NOMO-1 (cell line): ENCODE results near the gene TENM3.

Experiments used
- DNase-seq, 2 experiments: peaks; one replicate each; lab custom pipeline; 2025; ENCODE audit not compliant: unreplicated experiment in 2 of 2; lab: John Stamatoyannopoulos, UW

Gene TENM3

DNA sequence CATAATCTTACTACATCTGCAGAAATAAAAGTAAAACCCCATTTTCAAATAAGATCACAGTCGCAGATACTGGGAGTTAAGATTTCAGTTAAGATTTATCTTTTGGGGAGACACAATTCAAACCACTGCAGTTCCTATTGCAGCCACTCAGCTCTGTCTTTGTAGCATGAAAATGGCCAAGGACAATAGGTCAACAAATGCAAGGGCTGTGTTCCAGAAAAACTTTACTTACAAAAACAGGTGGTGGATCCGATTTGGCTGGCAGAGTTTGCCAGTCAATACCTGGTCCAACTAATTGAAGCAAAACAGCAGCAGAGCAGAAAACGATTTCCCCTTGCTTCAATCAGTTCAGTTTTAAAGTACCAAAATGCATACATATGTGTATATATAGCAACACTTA lies 77.4 kb downstream of the TENM3 start:
- DNase-seq = no peak

DNA sequence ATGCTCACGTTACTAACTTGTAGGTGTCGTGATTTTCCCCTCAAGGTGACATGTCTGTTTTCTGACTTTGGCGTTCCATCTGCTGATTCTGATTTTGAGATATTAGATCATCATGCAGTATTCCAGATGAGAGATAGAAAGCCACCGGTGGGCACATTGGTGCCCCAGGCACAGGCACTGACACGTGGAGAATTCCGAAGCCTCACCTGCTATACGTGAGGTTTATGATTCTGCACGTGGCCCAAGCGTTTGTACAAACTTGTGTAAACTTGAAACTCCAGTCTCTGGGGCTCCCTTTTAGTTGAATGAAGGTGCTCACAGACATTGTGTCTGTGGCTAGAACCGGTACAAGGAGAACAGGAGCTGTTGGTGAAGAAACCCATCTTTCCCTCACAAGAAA lies 81.1 kb downstream of the TENM3 start:
- DNase-seq = no peak

DNA sequence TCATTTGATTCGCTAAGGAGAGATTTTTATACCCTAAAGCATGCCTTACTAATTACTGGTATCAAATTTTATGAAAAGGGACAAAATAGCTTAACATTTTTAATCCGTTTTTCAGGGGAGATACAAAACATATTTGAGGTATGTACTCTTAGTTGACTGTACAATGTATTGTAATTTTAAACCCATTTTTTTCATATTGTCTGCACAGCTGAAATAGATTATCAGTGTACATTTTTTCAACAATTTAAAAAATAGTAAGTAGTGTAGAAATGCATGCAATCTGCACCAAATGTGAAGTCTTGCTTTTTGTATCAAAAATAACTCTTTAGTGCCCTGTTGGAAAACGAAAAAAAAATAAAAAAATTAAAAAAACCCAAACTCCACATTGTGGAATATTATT lies 82.2 kb downstream of the TENM3 start:
- no peak for DNase-seq

DNA sequence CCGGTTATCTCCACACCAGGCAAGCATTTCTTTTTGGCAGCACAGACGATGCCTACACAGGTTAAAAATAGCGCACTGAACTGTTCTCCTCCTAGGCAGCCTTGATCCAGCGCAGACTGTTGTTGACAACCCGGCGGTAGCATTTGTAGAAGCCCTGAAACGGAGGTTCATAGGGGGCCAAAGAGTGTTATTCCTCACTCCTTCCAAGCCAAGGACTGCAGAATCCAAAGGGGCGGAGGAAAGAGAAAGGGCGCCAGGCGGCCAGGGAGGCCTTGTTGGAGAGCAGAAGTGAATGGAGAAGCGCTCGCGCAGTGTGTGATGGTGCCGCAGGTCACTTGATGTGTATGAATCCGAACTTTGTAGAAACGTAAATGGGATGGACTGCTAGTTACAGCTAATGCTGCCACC lies 82.7 kb downstream of the TENM3 start:
- DNase-seq = no peak

DNA sequence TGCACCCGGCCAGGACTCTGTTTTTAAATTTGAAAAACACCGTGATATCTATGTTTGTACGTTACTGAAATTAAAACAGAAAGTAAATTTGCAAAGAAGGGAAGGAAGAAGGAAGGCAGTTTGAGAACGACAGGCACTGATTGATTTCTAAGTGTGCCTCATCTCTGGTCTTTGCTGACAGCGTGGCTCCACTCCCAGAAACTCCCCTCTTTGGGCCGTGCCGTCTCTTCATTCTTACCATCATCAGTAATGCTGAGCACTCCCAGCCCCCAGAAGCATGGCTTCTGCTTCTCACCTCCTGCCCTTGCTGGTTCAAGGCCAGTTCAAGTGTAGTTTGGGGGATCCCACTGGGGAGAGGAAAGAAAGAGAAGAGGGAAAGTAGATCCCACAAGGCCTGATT lies 85.3 kb downstream of the TENM3 start:
- no peak for DNase-seq

DNA sequence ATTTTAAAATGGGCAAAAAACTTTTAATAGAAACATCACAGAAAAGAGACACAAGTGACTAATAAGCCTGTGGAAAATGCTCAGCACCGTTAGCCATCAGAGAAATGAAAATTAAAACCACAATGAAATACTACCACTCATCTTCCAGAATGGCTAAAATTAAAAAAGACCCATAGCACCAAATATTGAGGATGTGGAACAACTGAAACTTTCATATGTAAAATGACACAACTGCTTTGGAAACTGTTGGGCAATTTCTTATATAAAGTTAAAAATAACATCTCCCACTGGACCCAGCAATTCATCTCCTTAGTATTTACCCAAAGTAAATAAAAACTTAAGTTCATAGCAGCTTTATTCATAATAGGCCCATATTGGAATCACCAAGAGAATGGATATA lies 94.2 kb downstream of the TENM3 start:
- no peak for DNase-seq

DNA sequence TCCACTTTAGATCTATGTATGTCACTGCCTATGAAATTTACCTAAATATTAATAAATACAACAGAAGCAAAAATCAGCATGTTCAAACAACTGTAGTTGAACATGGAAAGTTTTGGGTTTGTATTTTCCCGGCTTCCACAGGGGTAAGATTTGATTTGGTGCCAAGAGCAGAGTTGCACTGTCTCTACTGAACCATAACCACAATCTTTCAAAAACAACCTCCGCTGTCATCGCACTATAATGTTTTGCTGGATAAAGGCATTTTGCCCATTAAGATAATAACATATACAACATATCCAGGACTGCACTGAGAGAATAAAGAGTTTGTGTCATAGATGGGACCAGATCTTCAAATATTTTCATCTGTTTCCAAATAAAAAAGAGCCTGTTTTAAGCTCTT lies 94.9 kb downstream of the TENM3 start:
- DNase-seq = no peak

DNA sequence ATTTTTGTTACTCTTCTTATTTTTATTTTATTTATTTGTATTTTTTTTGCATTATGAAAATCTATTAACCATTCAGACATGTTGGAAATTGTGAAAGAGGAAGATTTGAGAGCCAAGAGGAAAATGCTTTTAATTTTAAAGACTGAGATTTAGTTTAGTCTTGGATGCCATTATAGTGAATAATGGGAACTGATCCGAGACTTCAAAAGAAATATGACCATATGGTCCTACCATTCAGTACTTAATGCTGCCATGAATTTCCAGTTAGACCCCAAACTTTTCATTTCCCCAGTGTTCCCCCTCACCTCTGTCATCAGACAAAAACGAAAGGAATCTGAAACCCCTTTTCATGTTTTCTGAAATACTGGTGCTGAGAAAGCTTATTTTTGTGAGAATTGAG lies 95.5 kb downstream of the TENM3 start:
- no peak for DNase-seq

DNA sequence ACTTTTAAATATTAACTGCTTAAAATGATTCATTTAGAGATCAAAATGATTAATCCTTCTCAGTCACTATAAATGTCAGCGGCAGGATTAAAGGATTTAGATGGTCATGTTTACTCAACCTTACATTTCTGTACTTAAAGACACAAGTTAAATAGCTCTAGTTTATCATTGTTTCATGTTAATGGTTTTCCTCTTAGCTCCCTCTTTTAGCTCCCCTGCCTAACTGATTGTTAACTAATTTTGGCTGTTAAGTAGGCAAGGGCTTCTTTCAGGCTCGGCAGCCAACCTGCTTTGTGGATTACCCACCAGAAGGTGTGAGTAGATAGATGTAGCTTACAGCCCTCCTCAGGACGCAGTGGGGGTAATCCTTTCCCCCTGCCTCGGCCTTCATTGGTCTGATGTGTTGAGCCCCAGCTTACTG lies 96.0 kb downstream of the TENM3 start:
- DNase-seq = no peak

DNA sequence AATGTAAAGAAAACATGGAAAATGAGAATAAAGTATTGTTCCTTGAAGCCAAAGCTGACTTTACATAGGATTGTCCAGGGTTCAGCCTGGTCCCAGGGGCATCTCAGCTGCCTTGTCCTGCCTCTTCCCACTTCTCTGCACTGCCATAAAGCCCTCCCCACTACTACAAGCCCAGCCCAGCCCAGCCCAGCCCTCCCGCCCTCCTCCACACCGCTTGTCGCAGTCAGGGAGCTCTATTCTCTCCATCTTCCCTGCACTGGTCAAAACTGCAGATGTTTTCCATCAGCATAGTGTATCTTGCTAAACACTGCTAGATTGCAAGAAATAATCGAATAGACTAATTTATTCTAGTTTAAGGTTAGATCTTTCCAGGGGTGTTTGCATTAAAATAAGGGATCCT lies 100.3 kb downstream of the TENM3 start:
- no peak for DNase-seq

DNA sequence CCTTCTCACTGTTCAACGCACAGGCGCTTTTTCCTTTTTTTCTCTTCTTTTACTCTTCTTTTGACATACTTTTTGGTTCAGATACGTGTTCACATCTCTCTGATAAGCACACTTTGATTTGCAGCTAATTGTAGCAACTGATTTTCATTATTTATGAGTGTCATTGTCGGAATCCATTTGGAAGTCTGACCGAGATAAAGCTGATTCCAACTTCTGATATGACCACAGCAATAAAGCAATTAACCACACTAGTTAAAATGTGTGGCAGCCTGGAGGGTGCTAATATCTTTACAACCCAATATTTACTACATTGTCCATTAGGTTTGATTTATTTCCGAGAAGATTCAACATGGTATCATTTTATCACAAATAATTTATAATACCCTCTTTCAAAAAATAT lies 101.8 kb downstream of the TENM3 start:
- DNase-seq = no peak

DNA sequence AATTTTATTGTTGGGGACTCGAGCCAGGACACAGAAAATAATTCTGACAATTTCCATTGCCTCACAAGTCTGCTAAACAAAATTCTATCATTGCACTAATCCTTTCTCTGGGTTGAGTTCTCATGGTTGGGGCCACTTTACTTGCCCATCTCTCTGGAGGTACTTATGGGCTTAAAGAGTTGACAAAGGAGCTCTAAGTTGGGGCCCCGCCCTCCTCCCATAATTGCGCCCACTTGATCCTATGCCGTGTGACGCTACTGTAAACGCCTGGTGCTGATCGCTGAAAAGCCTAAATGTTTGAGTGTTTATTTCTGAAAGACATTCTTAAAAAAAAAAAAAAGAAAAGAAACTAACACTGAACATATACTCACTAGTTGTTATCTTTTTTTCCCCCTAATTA lies 103.0 kb downstream of the TENM3 start:
- no peak for DNase-seq

DNA sequence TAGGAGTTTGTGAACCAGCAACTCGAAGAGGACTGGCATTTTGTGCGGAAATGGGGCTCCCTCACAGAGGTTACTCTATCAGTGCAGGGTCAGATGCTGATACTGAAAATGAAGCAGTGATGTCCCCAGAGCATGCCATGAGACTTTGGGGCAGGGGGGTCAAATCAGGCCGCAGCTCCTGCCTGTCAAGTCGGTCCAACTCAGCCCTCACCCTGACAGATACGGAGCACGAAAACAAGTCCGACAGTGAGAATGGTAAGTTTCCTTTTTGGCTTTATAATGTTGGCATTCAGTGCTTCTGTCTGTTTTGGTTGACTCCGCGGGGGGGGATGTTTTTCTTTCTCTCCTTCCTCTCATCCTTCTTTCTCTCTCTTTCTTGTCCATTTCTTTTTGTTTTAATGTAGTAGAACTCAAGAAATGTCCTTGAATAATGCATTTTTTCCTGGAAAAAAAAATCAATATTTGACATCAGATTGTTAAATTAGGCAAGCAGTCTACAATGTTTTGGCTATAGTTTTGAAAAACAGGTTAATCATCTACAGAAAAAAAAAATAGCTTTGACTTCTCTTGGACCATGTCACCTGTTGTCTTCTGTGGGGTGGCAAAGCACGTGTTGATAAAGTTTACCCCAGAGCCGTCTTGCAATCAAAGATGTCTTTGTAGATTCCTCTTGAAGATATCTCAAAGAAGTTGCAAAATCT lies 103.6 kb downstream of the TENM3 start:
- no peak for DNase-seq

DNA sequence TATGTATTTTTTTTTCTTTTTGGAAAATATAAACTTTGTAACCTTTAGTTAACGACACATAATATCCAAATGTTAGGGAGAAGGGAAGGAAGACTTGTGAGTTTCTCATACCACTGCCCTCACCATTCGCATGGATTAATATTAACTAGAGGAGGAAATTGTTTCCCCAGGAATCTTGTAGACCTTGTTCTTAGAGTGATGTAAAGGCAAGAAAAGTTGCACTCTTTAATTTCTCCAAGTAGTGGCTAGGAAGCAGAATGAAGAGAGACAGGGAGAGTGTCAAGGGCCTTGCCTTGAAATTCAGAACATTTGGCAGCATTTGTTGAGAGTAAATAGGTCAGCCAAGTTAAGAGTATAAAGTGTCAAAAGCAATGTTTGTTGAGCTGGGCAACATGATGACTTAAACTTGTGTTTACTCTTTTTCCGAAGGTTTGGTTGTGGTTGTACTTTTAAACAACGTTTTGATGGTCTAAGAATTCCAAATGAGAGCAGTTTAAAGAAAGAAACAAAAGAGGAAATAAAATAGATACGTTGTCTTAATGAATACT lies 105.7 kb downstream of the TENM3 start:
- DNase-seq = no peak

DNA sequence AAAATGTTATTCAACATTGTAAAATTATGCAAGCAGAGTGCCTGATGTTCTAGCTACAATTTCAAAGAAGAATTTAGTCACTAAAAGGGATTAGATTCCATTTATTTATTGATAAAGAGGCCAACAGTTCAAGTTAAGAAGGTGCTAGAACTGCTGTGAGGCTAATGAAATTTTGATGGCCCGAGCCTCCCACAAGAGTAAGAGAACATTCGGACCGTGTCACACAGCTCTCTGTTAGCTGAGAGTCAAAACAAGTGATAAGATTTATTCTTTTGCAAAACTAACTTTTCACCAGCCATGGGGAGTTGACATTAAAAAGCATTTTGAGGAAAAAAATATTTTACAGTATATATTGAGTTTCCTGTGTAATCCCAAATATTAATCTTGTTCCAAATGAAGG lies 106.8 kb downstream of the TENM3 start:
- DNase-seq = no peak

DNA sequence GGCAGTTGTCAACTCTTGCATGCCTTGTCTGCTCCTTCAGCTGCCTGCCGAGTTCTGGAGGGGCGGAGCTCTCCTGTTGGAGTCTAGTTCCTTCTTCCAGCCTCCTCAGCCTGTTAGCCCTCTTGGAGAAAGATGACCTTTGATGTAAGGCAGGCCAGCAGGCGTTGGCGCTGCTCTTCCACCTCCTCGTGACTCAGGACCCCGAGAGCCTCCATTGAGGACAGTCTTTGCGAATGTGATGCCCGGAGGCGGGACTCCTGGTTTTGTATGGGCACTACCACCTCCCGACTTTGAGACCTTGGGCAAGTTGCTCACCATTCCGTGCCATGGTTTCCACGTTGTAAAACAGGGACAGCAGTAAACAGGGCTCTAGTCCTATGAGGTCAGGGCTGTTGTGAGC lies 108.3 kb downstream of the TENM3 start:
- no peak for DNase-seq

DNA sequence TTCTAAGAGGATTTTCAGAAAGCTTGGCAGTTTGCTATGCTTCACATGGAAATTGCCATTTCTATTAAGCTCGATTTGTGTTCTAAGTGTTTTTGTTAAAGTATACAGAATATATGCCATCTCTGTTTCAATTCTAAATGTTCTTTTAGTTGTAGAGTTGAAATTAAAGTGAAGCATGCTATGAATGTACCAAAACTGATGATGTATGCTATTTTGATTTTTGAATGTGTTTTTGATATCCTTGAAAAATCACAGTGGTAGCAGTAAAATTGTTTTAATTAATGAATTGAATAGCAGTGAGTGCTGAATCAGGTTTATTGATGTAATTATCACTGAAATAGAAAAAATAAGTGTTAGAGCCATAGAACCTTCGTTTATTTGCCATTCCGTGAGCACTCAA lies 110.9 kb downstream of the TENM3 start:
- DNase-seq = no peak

DNA sequence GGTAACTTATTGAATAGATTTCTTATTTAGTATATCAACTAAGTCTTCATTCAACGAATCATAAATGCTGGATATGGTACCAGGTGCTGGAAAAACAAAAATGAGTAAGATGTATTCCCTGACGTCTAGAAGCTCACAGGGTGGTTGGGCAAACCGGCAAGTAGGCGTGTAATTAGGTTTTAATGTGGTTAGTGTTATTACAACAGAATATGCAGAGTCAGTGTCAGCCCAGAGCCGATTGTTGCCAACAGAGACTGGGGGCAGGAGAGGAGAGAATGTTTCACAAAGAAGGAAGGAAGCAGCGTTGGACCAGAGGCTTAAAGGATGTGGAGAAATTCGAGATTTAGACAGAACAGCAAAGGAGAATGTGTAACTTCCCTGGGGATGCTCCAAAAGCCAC lies 111.7 kb downstream of the TENM3 start:
- DNase-seq = no peak

DNA sequence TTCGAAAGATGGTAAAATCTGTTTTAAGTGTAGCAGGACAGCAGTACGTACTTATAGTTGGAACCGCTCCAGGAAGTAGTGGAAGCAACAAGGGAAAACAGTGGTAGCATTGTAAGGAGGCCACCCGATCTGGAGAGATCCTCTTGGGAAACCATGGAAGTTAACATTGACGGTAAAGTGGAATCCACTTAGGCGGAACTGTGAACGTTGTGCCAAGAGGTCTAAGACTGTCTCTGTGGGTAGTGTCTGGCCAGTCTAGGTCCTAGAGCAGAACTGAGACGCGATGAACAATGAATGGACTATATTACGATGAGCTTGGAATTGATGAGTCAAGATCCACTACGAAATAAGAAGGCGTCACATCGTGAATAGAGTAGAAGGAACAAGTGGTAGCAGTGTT lies 124.0 kb downstream of the TENM3 start:
- DNase-seq = no peak

DNA sequence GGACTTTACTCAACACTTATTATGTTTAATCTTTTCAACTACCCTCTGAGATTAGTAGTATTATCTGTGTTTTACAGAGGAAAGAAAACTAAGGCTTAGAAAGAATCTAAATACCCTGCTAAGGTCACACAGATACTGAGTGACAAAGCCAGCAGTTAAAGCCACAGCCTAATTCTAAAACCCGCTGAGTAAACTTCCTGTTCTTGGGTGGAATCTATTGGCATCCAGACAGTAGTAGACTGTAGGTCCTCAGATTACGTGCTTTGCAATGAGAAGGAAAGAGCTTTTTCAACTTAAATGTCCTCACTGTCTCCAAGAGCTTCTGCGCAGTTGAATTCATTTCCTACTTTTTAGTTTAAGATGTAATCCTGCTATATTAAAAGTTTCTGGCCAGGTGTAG lies 126.0 kb downstream of the TENM3 start:
- no peak for DNase-seq

DNA sequence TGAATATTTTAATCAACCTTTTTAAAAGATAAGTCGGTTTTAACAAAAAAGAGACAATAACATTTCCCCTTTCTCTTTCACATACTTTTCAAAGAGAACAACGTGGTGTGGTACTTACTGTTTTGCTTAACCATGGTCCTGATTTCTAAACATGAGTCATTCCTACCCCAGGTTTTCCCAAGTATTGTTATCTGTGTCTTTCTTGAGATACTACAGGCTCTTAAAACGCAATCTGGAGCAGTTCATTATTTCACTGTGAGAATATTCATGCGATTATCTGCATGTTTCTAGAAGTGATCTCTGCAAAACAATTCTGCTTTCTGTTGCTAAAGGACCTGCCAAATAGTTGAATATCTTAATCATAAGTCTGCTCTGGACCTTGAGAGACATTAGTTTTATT lies 127.3 kb downstream of the TENM3 start:
- DNase-seq = no peak

DNA sequence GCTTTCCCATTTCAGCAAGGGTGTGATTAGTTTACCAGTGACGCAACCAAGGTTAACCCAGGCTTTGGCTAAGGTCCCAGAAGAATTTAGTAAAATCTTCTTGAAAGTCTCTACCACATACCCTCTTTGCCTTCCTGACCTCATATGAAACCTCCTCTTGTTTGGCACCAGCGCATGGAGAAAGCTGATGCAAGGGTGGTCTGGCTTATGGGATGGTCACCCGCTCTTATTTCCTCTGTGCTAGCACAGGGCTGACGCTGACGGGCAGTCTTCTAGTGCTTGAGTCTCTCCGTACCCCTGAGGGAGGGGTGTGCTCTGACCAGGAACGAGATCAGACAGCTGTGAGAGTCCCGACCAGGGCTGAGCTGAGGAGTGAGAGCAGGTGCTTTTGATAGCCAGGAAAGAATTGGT lies 137.6 kb downstream of the TENM3 start:
- no peak for DNase-seq

DNA sequence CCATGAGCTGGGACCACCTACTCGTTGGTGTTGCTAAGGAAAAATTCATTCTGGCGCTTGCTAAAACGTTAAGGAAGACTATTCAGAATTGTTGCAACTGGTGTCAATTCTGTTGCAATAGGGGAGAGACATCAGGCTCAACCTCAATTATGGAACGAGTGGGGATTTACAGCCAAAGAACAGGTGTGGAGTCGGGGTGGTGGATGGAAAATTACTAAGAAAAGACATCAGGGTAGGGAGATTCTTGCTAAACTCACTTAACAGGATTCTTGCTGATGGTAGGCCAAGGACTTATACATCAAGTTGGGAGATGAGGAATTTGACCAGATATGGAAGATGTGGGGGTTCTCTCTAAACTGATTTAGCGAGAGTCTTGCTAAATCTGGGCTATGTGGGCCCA lies 139.7 kb downstream of the TENM3 start:
- no peak for DNase-seq
